ENCODE results near the gene DOK7.

DNA sequence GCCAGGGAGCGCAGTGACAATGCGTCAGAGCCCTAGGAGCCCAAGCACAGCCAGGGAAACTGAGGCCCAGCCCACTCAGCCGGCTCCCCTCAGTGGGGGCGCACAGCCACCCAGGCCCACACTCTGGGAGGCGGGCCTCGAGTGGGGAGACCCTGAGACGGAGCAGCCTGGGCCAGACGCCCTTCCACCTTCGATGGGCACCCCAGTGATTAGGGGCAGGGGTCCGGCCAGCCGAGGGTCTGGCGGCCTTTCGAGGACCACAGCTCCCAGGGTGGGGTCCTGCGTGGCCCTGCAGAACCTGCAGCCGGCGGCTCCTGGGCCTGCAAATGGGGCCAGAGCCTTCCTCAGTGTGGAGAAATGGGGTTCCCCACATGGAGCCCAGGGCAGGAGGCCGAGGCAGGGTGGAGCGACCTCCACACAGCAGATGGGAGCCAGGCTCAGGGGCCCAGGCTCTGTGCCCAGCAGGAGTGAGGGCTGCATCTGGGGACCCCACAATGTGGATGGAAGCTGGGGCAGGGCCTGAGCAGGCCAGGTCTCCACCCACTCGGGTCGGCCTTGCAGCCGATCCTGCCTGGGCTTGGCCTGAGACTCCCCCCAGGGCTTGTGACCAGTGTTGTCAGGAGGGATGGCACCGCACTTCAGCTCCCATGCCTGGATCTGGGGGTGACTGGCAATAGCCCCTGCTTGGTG, 16.3 kb upstream of the DOK7 start:
- TF ChIP-seq POLR2A (IDR thresholded peaks at IDR 0.05) = no peak
- TF ChIP-seq, protein P1, sequence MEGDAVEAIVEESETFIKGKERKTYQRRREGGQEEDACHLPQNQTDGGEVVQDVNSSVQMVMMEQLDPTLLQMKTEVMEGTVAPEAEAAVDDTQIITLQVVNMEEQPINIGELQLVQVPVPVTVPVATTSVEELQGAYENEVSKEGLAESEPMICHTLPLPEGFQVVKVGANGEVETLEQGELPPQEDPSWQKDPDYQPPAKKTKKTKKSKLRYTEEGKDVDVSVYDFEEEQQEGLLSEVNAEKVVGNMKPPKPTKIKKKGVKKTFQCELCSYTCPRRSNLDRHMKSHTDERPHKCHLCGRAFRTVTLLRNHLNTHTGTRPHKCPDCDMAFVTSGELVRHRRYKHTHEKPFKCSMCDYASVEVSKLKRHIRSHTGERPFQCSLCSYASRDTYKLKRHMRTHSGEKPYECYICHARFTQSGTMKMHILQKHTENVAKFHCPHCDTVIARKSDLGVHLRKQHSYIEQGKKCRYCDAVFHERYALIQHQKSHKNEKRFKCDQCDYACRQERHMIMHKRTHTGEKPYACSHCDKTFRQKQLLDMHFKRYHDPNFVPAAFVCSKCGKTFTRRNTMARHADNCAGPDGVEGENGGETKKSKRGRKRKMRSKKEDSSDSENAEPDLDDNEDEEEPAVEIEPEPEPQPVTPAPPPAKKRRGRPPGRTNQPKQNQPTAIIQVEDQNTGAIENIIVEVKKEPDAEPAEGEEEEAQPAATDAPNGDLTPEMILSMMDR (IDR thresholded peaks at IDR 0.05) = no peak

Data from testis (tissue), 2 donors.